ENCODE results near the gene MC4R.

GRCh38 chr18:60350150-60350549 is 22.4 kb downstream of the MC4R start:
- TF ChIP-seq POLR2AphosphoS5 (IDR thresholded peaks at IDR 0.05; ENCODE audit: borderline replicate concordance, low read depth, low read length): no peak
- no peak for TF ChIP-seq EZH2 (IDR thresholded peaks at IDR 0.05)
